Astrocyte of the cerebellum (primary cell): ENCODE measurements around the gene CORO2A.

Source experiments
- DNase-seq: peaks from one replicate; pipeline ENCODE4 v3.0.0-alpha.2; 2011; ENCODE audit warnings: low read depth
- H3K4me3 ChIP-seq: 2 replicates; pipeline ENCODE4 v1.5.1; 2011; ENCODE audit warnings: mild to moderate bottlenecking, low read depth, low read length, moderate library complexity
- in situ Hi-C: cut with HindIII; loops from 2 replicates; pipeline ENCODE4 v1.10.0; 2017; ENCODE audit warnings: low sequenced_read_pairs
- TF ChIP-seq, protein P1 (sequence below): IDR thresholded peaks from 2 replicates; pipeline ENCODE4 v1.5.1; 2012; ENCODE audit warnings: low read length, low read depth, moderate library complexity, mild to moderate bottlenecking; ENCODE audit errors: missing control alignments

CORO2A gene

DNA sequence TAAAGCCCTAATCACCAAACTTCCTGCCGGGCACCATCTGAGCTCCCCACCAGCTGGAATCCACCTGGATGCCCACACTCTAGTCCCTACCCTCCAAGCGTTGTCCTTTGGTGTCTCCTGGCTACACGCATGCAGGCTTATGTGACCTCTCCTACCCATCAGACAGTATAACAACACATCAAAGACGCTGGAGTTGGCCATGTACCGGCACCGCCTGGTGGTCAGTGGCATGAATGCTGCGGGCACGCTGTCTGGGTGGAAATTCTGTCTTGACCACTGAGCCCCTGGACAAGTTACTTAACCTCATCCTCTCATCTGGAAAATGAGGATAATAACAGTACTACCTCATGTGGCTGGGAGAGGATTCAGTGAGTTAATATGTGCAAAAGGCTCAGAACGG, 23.4 kb upstream of the CORO2A start:
- in situ Hi-C loops: no loop called here
- H3K4me3 ChIP-seq: no peak overlapping the region
- DNase-seq: no peak
- TF ChIP-seq, protein P1, sequence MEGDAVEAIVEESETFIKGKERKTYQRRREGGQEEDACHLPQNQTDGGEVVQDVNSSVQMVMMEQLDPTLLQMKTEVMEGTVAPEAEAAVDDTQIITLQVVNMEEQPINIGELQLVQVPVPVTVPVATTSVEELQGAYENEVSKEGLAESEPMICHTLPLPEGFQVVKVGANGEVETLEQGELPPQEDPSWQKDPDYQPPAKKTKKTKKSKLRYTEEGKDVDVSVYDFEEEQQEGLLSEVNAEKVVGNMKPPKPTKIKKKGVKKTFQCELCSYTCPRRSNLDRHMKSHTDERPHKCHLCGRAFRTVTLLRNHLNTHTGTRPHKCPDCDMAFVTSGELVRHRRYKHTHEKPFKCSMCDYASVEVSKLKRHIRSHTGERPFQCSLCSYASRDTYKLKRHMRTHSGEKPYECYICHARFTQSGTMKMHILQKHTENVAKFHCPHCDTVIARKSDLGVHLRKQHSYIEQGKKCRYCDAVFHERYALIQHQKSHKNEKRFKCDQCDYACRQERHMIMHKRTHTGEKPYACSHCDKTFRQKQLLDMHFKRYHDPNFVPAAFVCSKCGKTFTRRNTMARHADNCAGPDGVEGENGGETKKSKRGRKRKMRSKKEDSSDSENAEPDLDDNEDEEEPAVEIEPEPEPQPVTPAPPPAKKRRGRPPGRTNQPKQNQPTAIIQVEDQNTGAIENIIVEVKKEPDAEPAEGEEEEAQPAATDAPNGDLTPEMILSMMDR: peak; percentile 52

DNA sequence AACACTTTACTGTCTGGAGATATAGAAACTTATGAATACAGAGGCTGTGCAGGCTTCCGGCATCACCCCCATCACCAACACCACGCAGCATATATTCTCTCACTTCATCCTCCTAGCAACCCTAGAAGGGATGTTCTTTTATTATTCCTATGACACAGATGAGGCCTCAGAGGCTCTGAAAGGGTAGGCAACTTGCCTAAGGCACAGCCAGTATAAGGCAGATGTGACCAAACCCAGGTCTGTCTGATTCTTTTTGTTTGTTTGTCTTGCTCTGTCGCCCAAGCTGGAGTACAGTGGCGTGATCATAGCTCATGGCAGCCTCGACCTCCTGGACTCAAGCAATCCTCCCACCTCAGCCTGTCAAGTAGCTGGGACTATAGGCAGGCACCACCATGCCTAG, 22.8 kb upstream of the CORO2A start:
- in situ Hi-C loops: no loop called here
- H3K4me3 ChIP-seq: no peak overlapping the region
- TF ChIP-seq, protein P1: no peak
- no peak for DNase-seq

DNA sequence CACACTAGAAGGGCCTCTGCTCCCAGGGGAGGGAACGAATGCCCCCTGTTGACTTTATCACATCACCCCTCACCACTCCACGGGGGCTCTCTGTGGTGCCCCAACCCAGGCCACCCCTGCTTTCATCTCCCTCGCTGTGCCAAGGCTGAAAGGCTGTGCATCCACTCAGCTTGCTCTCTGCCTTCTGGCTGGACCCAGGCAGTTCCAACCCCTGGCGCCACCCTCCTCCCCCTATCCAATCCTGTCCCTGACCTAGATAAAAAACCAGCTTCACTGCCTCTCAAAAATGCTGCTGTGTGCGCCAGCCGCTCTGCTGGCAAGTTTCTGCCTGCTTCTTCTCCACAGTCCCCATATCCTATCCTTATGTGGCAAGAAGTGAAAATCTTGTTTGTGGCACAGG, 22.4 kb upstream of the CORO2A start:
- H3K4me3 ChIP-seq: no peak overlapping the region
- DNase-seq: no peak
- in situ Hi-C loops: no loop called here
- TF ChIP-seq, protein P1: no peak

DNA sequence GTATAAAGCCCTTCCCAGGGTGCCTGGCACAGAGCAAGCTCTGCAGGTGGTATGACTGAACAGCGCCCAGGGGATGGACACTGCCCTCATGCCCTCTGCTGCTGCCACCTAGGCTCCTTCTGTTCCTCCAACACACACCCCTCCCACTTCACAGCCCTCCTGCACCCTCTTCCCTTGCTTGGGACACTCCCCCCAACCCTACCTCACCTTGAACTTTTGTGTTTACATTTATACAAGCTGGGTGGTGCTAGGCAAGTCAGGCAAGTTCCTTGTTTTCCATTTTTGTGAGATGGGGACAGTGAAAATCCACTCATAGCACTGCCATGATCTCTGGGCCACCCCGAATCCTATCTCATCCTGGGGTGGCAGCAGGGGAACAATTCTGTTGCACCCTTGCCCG, 18.8 kb upstream of the CORO2A start:
- H3K4me3 ChIP-seq: no peak overlapping the region
- no peak for DNase-seq
- TF ChIP-seq, protein P1: no peak
- in situ Hi-C loops: no loop called here

DNA sequence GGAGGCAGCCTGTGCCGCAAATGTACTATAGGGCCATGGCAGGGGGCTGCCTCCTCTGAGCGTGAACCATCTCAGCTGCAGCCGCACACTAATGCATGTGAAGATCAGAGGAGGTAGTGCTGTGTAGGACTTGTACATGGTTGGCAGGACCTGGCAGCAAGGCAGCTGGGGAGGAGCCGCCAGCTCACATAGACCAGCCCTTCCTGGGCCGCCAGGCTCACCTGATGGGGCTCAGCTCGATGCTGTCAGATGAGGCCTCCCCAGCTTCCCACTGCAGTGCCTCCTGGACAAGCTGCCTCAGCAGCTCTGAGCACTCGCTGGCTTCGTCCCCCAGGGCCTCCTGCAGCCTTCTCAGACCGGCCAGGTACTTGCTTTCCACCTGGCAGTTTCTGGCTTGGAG, 18.0 kb upstream of the CORO2A start:
- H3K4me3 ChIP-seq: no peak overlapping the region
- TF ChIP-seq, protein P1: no peak
- in situ Hi-C loops: no loop called here
- no peak for DNase-seq

DNA sequence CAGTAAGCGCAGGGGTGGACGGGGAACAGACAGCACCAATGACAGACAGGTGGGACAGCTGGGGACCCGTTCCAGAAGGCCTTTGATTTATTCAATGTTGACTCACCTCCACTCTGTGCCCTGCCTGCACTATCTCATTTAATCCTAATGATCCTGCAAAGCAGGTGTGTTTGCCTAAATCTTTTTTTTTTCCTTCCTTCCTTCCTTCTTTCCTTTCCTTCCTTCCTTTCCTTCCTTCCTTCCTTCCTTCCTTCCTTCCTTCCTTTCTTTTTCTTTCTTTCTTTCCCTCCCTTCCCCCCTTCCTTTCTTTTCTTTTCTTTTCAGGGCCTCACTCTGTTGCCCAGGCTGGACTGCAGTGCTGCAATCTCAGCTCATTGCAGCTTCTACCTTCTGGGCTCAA, 17.1 kb upstream of the CORO2A start:
- H3K4me3 ChIP-seq: no peak overlapping the region
- in situ Hi-C loops: loop anchor here (10.0 kb wide), 1 partner anchor 75 kb away; no protein-coding TSS in a partner anchor
- TF ChIP-seq, protein P1: no peak

DNA sequence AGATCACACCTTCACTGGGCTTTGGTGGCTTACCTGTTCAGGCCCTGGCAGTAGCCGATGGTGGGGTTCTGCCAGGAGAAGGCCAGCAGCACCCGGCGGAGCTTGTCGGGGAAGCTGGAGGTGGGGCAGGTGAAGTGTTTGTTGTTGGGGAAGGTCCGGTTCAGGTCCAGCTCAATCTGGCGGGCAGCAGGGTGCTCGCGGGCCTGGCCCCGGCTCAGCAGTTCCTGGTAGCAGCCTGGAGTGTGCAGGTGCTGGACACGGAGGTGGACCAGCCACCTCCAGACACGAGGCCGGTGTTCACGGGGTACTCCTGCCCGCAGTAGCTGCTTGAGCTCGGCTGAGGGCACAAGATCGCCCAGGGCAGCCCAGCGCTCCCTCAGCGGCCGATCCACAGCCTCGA, 16.2 kb upstream of the CORO2A start:
- H3K4me3 ChIP-seq: no peak overlapping the region
- no peak for DNase-seq
- TF ChIP-seq, protein P1: no peak
- in situ Hi-C loops: loop anchor here (10.0 kb wide), 1 partner anchor 76 kb away; no protein-coding TSS in a partner anchor

More for the DNA sequence above, 17.1 kb upstream of the CORO2A start:
- DNase-seq: no peak
